VCaP (cell line): ENCODE results near the gene ZNF774.
A peak's percentile ranks its signal among the peaks of the same experiment; 100 is the strongest.
"Not testable (repeated sequence)": the region's sequence is repeated elsewhere in the genome, so short reads cannot be mapped to it uniquely, and the experiment has no call there.

Experiments
- H3K27ac ChIP-seq: fragments of 450-650 bp; 2 replicates; pipeline ENCODE4 v1.5.1; 2017
- CTCF ChIP-seq: fragments of 450-650 bp; conservative IDR thresholded peaks from 2 replicates; pipeline ENCODE4 v1.5.1; 2017; ENCODE audit warnings: mild to moderate bottlenecking, moderate library complexity

The ZNF774 gene

DNA sequence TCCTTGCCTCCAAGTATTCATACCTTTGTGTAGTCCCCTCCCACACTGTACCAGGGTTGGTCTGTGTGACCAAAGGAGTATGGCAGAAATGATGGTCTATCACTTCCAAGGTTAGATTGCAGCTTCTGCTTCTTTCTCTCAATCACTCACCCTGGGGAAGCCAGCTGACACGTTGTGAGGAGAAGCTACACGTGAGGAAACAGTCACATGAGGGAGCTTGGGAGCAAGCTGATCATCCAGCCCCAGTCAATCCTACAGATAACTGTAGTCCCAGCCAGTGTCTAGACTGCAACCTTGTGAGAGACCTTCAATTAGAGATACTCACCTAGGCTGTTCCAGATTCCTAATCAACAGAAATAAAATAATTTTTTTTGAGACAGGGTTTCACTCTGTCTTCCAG, 6.2 kb upstream of the ZNF774 start:
- no peak overlapping the region for H3K27ac ChIP-seq
- no peak for TF ChIP-seq CTCF

DNA sequence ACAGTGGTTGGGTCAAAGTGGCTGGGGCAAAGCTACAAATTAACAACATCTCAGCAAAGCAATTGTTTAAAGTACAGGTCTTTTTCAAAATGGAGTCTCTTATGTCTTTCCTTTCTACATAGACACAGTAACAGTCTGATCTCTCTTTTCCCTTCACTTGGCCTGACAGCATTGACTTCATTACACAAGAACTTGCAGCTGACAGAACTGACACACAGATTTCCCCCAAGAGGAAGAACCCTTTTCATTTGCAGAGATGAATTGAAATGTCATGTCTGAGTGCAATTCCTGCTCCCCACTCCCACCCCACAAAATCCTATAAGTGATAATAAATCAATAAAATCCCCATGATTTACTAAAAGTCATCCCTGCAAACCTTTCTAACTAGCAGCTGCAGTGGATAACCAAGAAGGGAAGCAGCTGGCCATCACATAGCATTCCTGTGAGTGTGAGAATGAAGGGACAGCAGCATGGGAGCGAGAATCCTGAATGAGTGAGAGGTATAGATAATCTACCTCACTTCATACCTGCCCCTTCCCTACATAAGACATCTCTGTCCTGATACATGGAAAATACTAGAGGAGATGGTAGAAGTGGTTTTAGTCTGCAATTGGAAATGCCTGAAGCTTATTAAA, 4.5 kb upstream of the ZNF774 start:
- H3K27ac ChIP-seq = not testable (repeated sequence)

DNA sequence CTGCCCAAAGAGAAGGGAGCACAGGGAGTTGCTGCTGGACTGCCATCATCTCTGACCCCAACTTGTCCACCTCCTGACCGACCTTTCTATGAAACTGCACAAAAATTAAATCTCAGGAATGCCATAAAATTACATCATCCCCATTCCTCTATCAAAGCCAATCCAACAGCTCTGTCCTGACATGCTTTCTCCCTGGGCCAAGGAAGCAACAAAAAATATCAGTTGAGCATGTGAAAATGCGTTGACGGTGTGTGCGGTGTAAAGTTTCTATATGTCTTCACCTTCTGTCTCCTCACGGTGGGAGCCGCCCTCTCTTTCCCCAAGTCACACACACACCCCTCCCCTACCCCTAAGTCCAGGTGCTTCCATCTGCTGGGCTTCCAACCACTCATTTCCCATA, 3.6 kb upstream of the ZNF774 start:
- H3K27ac ChIP-seq = no peak overlapping the region
- no peak for TF ChIP-seq CTCF

- no peak for TF ChIP-seq CTCF
- H3K27ac ChIP-seq = no peak overlapping the region
These were observed 3.0 kb upstream of the ZNF774 start for GRCh38 chr15:90349072-90349471.

- H3K27ac ChIP-seq = no peak overlapping the region
- no peak for TF ChIP-seq CTCF
These were observed 2.3 kb upstream of the ZNF774 start for GRCh38 chr15:90349821-90350220.

- peak overlapping the region; percentile 81; the same call in 1 of the 2 replicates for H3K27ac ChIP-seq
- no peak for TF ChIP-seq CTCF
These were observed 491 bp upstream of the ZNF774 start for GRCh38 chr15:90351479-90352106.

- H3K27ac ChIP-seq = no peak overlapping the region
- no peak for TF ChIP-seq CTCF
These were observed 2.9 kb downstream of the ZNF774 start for GRCh38 chr15:90354986-90355385.
